Measurements from ENCODE around the gene MAT1A. TPM values are rescaled to one million over a fixed set of nuclear protein-coding genes. Genes with fewer than 3 reads are reported as not detected.

MAT1A gene
- total RNA-seq, 1 experiment from 2014 or later: 1.5 TPM

DNA sequence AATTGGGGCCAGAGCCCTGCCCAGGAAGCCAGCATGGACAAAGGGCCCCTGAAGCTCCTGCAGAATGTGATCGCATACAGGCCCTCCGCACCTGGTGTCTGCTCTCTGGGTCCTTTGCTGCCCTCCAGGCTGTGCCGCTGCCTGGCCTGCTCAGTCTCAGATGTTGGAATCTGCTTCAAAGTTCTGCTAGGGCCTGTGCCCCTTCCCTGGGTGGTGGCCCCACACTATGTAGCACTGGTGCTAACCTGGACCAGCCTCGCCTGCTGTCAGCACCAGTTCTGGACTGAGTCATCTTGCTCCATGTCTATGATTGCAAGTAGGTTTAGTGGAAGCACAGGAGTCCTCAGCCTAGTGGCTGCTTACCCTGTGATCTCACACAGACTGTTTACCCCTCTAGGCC is 6.3 kb downstream of the MAT1A start:
- Histone ChIP-seq H3K4me1 (ENCODE audit: control insufficient read depth, insufficient read depth, low read length) (no peaks in the 10 kb centered on the region), H3K4me3 (ENCODE audit: low read depth in 2 of 2, low read length in 2 of 2) (no peak overlapping the region), H3K36me3 (ENCODE audit: control insufficient read depth, insufficient read depth, low read length) (no peaks in the 10 kb centered on the region), H3K27me3 (ENCODE audit: control insufficient read depth, insufficient read depth, low read length) (peaks cover 3% of the 10 kb centered on the region; the same call in 1 of the 2 replicates), H3K9me3 (ENCODE audit: control insufficient read depth, insufficient read depth, low read depth, low read length) (no peaks in the 10 kb centered on the region), H3K27ac (ENCODE audit: low read length) (no peak overlapping the region)
- CTCF ChIA-PET: no interaction called here
- TF ChIP-seq POLR2AphosphoS5 (IDR thresholded peaks at IDR 0.05; ENCODE audit: low read depth, low read length) (no peak), SIN3A (IDR thresholded peaks at IDR 0.05; ENCODE audit: borderline replicate concordance, insufficient read depth, low read depth, low read length) (no peak), TCF7L2 (IDR thresholded peaks at IDR 0.05; ENCODE audit: low read depth, low read length) (no peak)
- TF ChIP-seq, protein P1, sequence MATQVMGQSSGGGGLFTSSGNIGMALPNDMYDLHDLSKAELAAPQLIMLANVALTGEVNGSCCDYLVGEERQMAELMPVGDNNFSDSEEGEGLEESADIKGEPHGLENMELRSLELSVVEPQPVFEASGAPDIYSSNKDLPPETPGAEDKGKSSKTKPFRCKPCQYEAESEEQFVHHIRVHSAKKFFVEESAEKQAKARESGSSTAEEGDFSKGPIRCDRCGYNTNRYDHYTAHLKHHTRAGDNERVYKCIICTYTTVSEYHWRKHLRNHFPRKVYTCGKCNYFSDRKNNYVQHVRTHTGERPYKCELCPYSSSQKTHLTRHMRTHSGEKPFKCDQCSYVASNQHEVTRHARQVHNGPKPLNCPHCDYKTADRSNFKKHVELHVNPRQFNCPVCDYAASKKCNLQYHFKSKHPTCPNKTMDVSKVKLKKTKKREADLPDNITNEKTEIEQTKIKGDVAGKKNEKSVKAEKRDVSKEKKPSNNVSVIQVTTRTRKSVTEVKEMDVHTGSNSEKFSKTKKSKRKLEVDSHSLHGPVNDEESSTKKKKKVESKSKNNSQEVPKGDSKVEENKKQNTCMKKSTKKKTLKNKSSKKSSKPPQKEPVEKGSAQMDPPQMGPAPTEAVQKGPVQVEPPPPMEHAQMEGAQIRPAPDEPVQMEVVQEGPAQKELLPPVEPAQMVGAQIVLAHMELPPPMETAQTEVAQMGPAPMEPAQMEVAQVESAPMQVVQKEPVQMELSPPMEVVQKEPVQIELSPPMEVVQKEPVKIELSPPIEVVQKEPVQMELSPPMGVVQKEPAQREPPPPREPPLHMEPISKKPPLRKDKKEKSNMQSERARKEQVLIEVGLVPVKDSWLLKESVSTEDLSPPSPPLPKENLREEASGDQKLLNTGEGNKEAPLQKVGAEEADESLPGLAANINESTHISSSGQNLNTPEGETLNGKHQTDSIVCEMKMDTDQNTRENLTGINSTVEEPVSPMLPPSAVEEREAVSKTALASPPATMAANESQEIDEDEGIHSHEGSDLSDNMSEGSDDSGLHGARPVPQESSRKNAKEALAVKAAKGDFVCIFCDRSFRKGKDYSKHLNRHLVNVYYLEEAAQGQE (IDR thresholded peaks at IDR 0.05; ENCODE audit: insufficient read depth in 1 of 2, low read depth in 2 of 2, low read length in 1 of 2): no peak
- TF ChIP-seq, protein P2, sequence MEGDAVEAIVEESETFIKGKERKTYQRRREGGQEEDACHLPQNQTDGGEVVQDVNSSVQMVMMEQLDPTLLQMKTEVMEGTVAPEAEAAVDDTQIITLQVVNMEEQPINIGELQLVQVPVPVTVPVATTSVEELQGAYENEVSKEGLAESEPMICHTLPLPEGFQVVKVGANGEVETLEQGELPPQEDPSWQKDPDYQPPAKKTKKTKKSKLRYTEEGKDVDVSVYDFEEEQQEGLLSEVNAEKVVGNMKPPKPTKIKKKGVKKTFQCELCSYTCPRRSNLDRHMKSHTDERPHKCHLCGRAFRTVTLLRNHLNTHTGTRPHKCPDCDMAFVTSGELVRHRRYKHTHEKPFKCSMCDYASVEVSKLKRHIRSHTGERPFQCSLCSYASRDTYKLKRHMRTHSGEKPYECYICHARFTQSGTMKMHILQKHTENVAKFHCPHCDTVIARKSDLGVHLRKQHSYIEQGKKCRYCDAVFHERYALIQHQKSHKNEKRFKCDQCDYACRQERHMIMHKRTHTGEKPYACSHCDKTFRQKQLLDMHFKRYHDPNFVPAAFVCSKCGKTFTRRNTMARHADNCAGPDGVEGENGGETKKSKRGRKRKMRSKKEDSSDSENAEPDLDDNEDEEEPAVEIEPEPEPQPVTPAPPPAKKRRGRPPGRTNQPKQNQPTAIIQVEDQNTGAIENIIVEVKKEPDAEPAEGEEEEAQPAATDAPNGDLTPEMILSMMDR (IDR thresholded peaks at IDR 0.05): no peak
- in situ Hi-C loops (cut with HindIII; ENCODE audit: low pct_unique_long_range_greater_than_20kb, low sequenced_read_pairs) (no loop called here), intact Hi-C loops (cut with micrococcal nuclease; ENCODE audit: unreplicated experiment) (no loop called here)
- no TSS peak for BruUV-seq (replicated peaks)
- DNase-seq (ENCODE audit: low read depth, low spot score) (no peak), ATAC-seq (no peak)
- POLR2A ChIA-PET: no interaction called here

DNA sequence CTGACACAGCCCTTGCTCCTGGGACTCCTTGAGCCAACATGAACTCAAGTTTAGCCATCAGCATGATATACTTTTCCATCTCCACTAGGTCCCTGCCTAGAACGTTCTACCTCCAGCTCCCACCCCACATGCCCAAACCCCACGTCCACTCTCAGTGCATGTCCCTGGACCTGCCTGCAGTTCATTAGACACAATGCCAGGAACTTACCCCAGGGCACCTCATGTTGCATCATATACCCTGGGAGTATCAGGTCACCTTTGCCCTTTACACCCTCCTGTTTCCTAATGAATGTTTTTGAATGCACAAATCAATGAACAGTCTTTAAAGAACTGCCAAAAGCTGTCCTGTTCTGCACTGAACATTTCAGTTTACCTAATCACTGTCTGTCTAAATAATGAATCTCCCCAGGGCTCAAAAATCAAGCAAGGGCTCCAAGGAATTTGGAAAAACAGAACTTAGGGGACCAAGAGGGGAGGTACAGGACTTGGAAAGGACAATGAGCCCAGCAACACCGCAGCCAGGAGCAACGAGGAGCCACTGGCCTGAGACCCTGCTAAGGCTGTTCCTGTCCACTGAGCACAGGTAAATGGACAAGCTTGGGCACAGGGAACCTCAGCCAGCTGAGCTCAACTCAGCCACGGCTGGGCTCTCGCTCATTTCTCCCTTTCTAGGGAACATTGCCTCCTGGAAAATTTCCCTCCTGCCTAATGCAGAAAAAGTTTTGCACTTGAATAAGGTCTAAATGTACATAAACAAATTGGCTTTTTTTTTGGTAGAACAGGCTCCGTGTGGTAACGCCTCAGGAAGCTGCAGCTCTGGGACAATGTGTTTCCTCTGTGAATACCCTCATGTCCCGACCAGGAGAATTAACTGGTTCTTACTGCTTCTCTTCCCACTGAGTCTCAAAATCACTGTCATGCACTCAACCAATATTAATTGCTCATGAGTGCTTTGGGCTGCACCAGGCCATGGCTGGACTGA is 7.4 kb downstream of the MAT1A start:
- in situ Hi-C loops (cut with HindIII; ENCODE audit: low pct_unique_long_range_greater_than_20kb, low sequenced_read_pairs) (no loop called here), intact Hi-C loops (cut with micrococcal nuclease; ENCODE audit: unreplicated experiment) (no loop called here)
- Histone ChIP-seq H3K36me3 (ENCODE audit: control insufficient read depth, insufficient read depth, low read length) (no peaks in the 10 kb centered on the region), H3K4me1 (ENCODE audit: control insufficient read depth, insufficient read depth, low read length) (no peaks in the 10 kb centered on the region), H3K27me3 (ENCODE audit: control insufficient read depth, insufficient read depth, low read length) (peaks cover 3% of the 10 kb centered on the region; the same call in 1 of the 2 replicates), H3K27ac (ENCODE audit: low read length) (no peak overlapping the region), H3K4me3 (ENCODE audit: low read depth in 2 of 2, low read length in 2 of 2) (no peak overlapping the region), H3K9me3 (ENCODE audit: control insufficient read depth, insufficient read depth, low read depth, low read length) (no peaks in the 10 kb centered on the region)
- CTCF ChIA-PET: no interaction called here
- ATAC-seq (no peak), DNase-seq (ENCODE audit: low read depth, low spot score) (no peak)
- TF ChIP-seq POLR2AphosphoS5 (IDR thresholded peaks at IDR 0.05; ENCODE audit: low read depth, low read length): no peak
- no peak for TF ChIP-seq TCF7L2 (IDR thresholded peaks at IDR 0.05; ENCODE audit: low read depth, low read length)
- TF ChIP-seq, protein P1 (IDR thresholded peaks at IDR 0.05; ENCODE audit: insufficient read depth in 1 of 2, low read depth in 2 of 2, low read length in 1 of 2): no peak
- TF ChIP-seq SIN3A (IDR thresholded peaks at IDR 0.05; ENCODE audit: borderline replicate concordance, insufficient read depth, low read depth, low read length): no peak
- TF ChIP-seq, protein P2 (IDR thresholded peaks at IDR 0.05): no peak
- POLR2A ChIA-PET: no interaction called here
- BruUV-seq (replicated peaks): no TSS peak

Measured in Panc1 (cell line).